Colon (tissue), 2 donors: ENCODE results near the gene DDX17.

Source experiments
- FAIRE-seq: peaks from 2 replicates; lab custom pipeline; 2012; peaks lifted over from hg19 to GRCh38; lab: Jason Lieb, UNC
- donor health status: control.
- donor health status: control.

DDX17 gene

GRCh38 chr22:38448945-38449745 is 57.0 kb downstream of the DDX17 start:
- FAIRE-seq = no peak

- no peak for FAIRE-seq
Measured at GRCh38 chr22:38446018-38446601, 60.0 kb downstream of the DDX17 start.

- no peak for FAIRE-seq
Measured at GRCh38 chr22:38444783-38445182, 61.3 kb downstream of the DDX17 start.

GRCh38 chr22:38443628-38444521 is 62.2 kb downstream of the DDX17 start:
- FAIRE-seq = no peak

- FAIRE-seq = no peak
Measured at GRCh38 chr22:38442967-38443627, 63.0 kb downstream of the DDX17 start.

- FAIRE-seq = no peak
Measured at GRCh38 chr22:38441620-38442287, 64.4 kb downstream of the DDX17 start.

- no peak for FAIRE-seq
Measured at GRCh38 chr22:38440747-38441350, 65.3 kb downstream of the DDX17 start.

GRCh38 chr22:38437416-38437815 is 68.7 kb downstream of the DDX17 start:
- no peak for FAIRE-seq

GRCh38 chr22:38436629-38437395 is 69.3 kb downstream of the DDX17 start:
- no peak for FAIRE-seq

- FAIRE-seq = no peak
Measured at GRCh38 chr22:38435965-38436364, 70.1 kb downstream of the DDX17 start.

- FAIRE-seq = no peak
Measured at GRCh38 chr22:38435010-38435409, 71.1 kb downstream of the DDX17 start.

GRCh38 chr22:38433871-38434270 is 72.2 kb downstream of the DDX17 start:
- FAIRE-seq = no peak
